Hematopoietic multipotent progenitor cell treated with erythropoietin and hydrocortisone succinate and interleukin-3 and kit ligand, for 8 days (in vitro differentiated cells): ENCODE results near the gene EXOSC9.

Experiments
- DNase-seq: peaks from one replicate; pipeline ENCODE4 v3.0.0-alpha.2; 2015

Gene EXOSC9

GRCh38 chr4:121789960-121790829 lies 10.9 kb upstream of the EXOSC9 start:
- peak; percentile 16 for DNase-seq

GRCh38 chr4:121790976-121791375 lies 10.1 kb upstream of the EXOSC9 start:
- peak; percentile 94 for DNase-seq

GRCh38 chr4:121791481-121791880 lies 9.6 kb upstream of the EXOSC9 start:
- DNase-seq: no peak

GRCh38 chr4:121792966-121793365 lies 8.2 kb upstream of the EXOSC9 start:
- DNase-seq: no peak

GRCh38 chr4:121794505-121795188 lies 6.5 kb upstream of the EXOSC9 start:
- DNase-seq: peak; percentile 95

- DNase-seq: no peak
Observed at GRCh38 chr4:121796283-121796682, 4.8 kb upstream of the EXOSC9 start.

- DNase-seq: no peak
Observed at GRCh38 chr4:121799208-121799823, 1.8 kb upstream of the EXOSC9 start.

- DNase-seq: no peak
Observed at GRCh38 chr4:121799867-121800501, 1.1 kb upstream of the EXOSC9 start.

- no peak for DNase-seq
Observed at GRCh38 chr4:121800638-121800960, 524 bp upstream of the EXOSC9 start.

- DNase-seq: no peak
Observed at GRCh38 chr4:121801715-121802075, 572 bp downstream of the EXOSC9 start.

- DNase-seq: no peak
Observed at GRCh38 chr4:121806411-121806810, 5.3 kb downstream of the EXOSC9 start.

- DNase-seq: no peak
Observed at GRCh38 chr4:121811122-121811521, 10.0 kb downstream of the EXOSC9 start.

- DNase-seq: no peak
Observed at GRCh38 chr4:121814756-121815155, 13.6 kb downstream of the EXOSC9 start.

- DNase-seq: no peak
Observed at GRCh38 chr4:121817006-121817405, 15.9 kb downstream of the EXOSC9 start.

- no peak for DNase-seq
Observed at GRCh38 chr4:121817701-121818100, 16.6 kb downstream of the EXOSC9 start.

- DNase-seq: no peak
Observed at GRCh38 chr4:121818215-121818614, 17.1 kb downstream of the EXOSC9 start.

GRCh38 chr4:121819216-121819965 lies 18.3 kb downstream of the EXOSC9 start:
- no peak for DNase-seq

GRCh38 chr4:121822047-121822446 lies 20.9 kb downstream of the EXOSC9 start:
- no peak for DNase-seq

- peak; percentile 88 for DNase-seq
Observed at GRCh38 chr4:121822796-121823504, 21.8 kb downstream of the EXOSC9 start.

- peak; percentile 98 for DNase-seq
Observed at GRCh38 chr4:121823505-121824170, 22.5 kb downstream of the EXOSC9 start, which contains the start of gene CCNA2. Gene CCNA2, minus strand, starts transcription at chr4:121823883. Its CDS starts 255 bp downstream, at chr4:121823628.

- DNase-seq: no peak
Observed at GRCh38 chr4:121824171-121824527, 23.0 kb downstream of the EXOSC9 start.
